Stimulated activated CD8-positive, alpha-beta memory T cell treated with anti-CD3 and anti-CD28 coated beads, Interleukin-7, amount 100 ng/mL, for 1 hour (primary cell): Measurements from ENCODE around the gene DACT3.

Experiments used
- DNase-seq, 2 donors: peaks; one replicate each; pipeline ENCODE4 v3.0.0-alpha.2; 2020; ENCODE audit warnings: low read depth in 2 of 2

DACT3 gene

GRCh38 chr19:46598372-46598917, 62.5 kb downstream of the DACT3 start:
- no peak for DNase-seq
